Gastrocnemius medialis (tissue), 4 donors: ENCODE data around the gene GRM8. TPM values are rescaled to one million over a fixed set of nuclear protein-coding genes. Genes with fewer than 3 reads are reported as not detected.

ENCODE experiments used
- ATAC-seq, 2 donors: fragments of 150-250 bp; one replicate each; pipeline ENCODE4 v1.9.1; 2016
- DNase-seq, 2 donors: peaks; one replicate each; pipeline ENCODE4 v3.0.0-alpha.2; 2019
- H3K27ac ChIP-seq, 4 donors: fragments of 200-600 bp; sonication (generic); 1 replicate in 1 of 4; 2 replicates in 3 of 4; pipeline ENCODE4 v1.5.1; 2016 to 2018; ENCODE audit warnings: mild to moderate bottlenecking in 2 of 4, moderate library complexity in 1 of 4
- H3K27me3 ChIP-seq, 3 donors: fragments of 200-600 bp; sonication (generic) in 2 of 3; 1 replicate in 1 of 3; 2 replicates in 2 of 3; pipeline versions ENCODE4 v1.5.1 to v1.6.0; 2016 to 2019; ENCODE audit warnings: mild to moderate bottlenecking in 1 of 3, moderate library complexity in 1 of 3
- H3K36me3 ChIP-seq, 2 donors: fragments of 200-600 bp; sonication (generic) in 1 of 2; one replicate each; pipeline ENCODE4 v1.5.1; 2017 to 2018
- H3K4me1 ChIP-seq, 2 donors: fragments of 200-600 bp; sonication (generic) in 1 of 2; one replicate each; pipeline ENCODE4 v1.5.1; 2016 to 2017; ENCODE audit warnings: mild to moderate bottlenecking in 2 of 2
- H3K4me3 ChIP-seq, 4 donors: fragments of 200-600 bp; sonication (generic) in 3 of 4; 1 replicate in 1 of 4; 2 replicates in 3 of 4; pipeline ENCODE4 v1.5.1; 2016 to 2019; ENCODE audit warnings: mild to moderate bottlenecking in 2 of 4
- H3K9me3 ChIP-seq, 3 donors: fragments of 200-600 bp; sonication (generic) in 2 of 3; 1 replicate in 1 of 3; 2 replicates in 2 of 3; pipeline ENCODE4 v1.5.1; 2016 to 2019
- POLR2A ChIP-seq, 2 donors: fragments of 450-650 bp; IDR thresholded peaks; one replicate each; pipeline ENCODE4 v1.6.1; 2017; ENCODE audit warnings: antibody characterized with exemption in 2 of 2, mild to moderate bottlenecking in 2 of 2, moderate library complexity in 2 of 2
- in situ Hi-C, 4 donors: fragments of 200-750 bp; cut with MboI; loops; one replicate each; pipeline versions ENCODE4 v1.15.0 to v1.8.0; 2017; ENCODE audit warnings: low sequenced_read_pairs in 4 of 4
- intact Hi-C: fragments of 100-400 bp; cut with DNase I; formaldehyde crosslinking; loops from one replicate; pipeline ENCODE4 v1.15.1; 2023; ENCODE audit warnings: low total_unique reads
- total RNA-seq, 4 donors: library from RNA; depleted of rRNA; stranded (reverse); fragments of >200 nt; gene quantifications; one replicate each; pipeline versions ENCODE4 v1.1.0 to v1.2.3, GENCODE V29; 2016
- TF ChIP-seq, protein P1 (sequence below), 5 experiments: fragments of 450-650 bp in 3 of 5; fragments of 200-600 bp in 2 of 5; sonication (generic) in 2 of 5; IDR thresholded peaks in 4 of 5; conservative IDR thresholded peaks in 1 of 5; 1 replicate in 4 of 5; 2 replicates in 1 of 5; pipeline ENCODE4 v1.5.1; 2016 to 2019; ENCODE audit warnings: antibody characterized with exemption in 5 of 5, mild to moderate bottlenecking in 3 of 5, moderate library complexity in 3 of 5

The GRM8 gene
- total RNA-seq, 4 donors from 2014 or later = not detected

DNA sequence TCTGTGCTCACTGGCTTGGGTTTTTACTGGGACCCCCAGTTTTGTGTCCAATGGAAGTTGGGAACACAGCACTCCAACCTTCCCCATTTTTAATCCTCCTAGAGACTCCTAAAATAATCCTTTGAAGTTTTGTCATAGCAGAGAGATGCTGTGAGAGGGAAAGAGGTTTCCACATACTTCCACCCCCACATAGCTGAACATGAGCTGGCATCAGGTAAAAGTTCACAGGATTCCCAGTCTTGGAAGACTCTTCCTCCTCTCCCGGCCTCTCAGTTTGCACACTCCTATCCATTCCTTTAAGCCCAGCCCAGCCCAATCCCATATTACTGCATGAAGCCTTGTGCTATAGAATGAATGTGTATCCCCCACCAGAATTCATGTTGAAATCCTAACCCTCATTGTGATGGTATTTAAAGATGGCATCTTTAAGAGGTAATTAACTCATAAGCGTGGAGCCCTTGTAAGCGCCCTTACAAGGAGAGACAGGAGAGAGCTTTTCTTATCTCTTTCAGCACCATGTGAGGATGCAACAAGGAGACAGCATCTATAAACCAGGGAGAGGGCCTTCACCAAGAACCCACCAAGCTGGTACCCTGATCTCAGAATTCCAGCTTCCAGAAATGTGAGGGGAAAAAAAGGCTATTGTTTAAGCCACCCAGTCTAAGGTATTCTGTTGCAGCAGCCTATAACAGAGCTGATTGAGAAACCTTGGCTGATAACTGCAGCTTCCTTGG lies 22.4 kb downstream of the GRM8 start:
- H3K36me3 ChIP-seq = no peaks in the 10 kb centered on the region
- DNase-seq (no peak), ATAC-seq (no peak)
- H3K4me1 ChIP-seq = no peaks in the 10 kb centered on the region
- no peaks in the 10 kb centered on the region for H3K9me3 ChIP-seq
- no peak overlapping the region for H3K4me3 ChIP-seq
- in situ Hi-C loops = no loop called here
- H3K27me3 ChIP-seq = peaks cover 0 to 6% (median 0%) of the 10 kb centered on the region in 3 donors
- TF ChIP-seq, protein P1, sequence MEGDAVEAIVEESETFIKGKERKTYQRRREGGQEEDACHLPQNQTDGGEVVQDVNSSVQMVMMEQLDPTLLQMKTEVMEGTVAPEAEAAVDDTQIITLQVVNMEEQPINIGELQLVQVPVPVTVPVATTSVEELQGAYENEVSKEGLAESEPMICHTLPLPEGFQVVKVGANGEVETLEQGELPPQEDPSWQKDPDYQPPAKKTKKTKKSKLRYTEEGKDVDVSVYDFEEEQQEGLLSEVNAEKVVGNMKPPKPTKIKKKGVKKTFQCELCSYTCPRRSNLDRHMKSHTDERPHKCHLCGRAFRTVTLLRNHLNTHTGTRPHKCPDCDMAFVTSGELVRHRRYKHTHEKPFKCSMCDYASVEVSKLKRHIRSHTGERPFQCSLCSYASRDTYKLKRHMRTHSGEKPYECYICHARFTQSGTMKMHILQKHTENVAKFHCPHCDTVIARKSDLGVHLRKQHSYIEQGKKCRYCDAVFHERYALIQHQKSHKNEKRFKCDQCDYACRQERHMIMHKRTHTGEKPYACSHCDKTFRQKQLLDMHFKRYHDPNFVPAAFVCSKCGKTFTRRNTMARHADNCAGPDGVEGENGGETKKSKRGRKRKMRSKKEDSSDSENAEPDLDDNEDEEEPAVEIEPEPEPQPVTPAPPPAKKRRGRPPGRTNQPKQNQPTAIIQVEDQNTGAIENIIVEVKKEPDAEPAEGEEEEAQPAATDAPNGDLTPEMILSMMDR (IDR thresholded peaks at IDR 0.05 in 4 of 5, conservative IDR thresholded peaks at IDR 0.05 in 1 of 5) = no peak
- TF ChIP-seq POLR2A (IDR thresholded peaks at IDR 0.05) = no peak
- no peak overlapping the region for H3K27ac ChIP-seq
- intact Hi-C loops = no loop called here

DNA sequence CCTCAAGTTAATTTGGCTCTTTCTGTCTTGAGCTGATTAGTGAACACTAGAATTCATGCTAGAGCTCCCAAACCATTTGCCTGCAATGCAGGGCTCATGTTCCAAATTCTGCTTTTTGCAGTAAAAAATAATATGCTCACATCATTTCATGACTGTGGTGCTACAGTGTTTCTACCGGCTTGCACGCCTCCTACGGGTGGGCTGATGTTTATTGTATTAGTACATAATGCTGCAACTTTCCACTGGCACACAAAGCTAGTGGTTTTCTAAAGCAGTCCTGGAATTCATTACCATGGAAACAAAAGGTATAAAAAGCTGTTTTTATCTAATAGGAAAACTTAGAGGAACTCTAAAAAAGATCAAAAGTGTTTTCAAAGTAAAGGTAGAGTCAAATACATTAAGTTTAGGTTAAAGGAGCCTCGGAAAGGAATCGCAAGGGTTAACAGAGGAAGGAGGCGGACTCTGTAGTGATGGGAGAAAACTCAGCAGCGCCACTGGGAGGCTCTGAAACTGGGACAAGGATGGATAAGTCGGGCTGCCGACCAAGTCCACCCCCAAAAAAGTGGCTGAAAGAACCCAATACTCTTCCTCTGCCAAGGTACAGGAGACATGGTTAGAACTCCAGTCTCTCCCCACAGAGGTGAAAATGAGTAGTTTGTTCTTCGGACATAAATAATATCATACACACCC lies 25.9 kb downstream of the GRM8 start:
- in situ Hi-C loops (no loop called here), intact Hi-C loops (no loop called here)
- Histone ChIP-seq H3K27ac (no peak overlapping the region), H3K27me3 (peaks cover 0 to 12% (median 2%) of the 10 kb centered on the region in 3 donors), H3K4me3 (no peak overlapping the region), H3K4me1 (no peaks in the 10 kb centered on the region), H3K9me3 (no peaks in the 10 kb centered on the region), H3K36me3 (no peaks in the 10 kb centered on the region)
- no peak for DNase-seq
- no peak for TF ChIP-seq POLR2A (IDR thresholded peaks at IDR 0.05)
- TF ChIP-seq, protein P1 (IDR thresholded peaks at IDR 0.05 in 4 of 5, conservative IDR thresholded peaks at IDR 0.05 in 1 of 5) = no peak
- no peak for ATAC-seq

DNA sequence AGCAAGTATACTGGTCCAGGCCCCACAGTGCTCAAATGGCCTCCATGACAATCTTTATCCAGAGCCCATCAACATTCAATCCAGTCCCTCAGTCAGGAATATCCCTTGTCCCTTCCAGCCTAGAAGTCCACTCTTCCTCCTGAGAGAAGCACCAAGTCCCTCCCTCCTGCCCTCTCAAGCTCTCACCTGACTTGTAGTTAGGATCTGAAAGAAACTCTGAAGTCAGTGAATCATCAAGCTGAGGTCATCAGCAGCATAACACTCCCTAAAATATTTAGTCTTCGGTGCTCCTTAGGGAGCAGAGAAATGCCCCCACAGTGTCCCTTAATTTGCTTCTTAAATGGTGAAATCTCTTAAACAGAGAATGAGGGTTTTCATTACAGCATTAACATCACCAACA lies 31.0 kb downstream of the GRM8 start:
- Histone ChIP-seq H3K9me3 (no peaks in the 10 kb centered on the region), H3K36me3 (no peaks in the 10 kb centered on the region), H3K4me3 (no peak overlapping the region), H3K4me1 (no peaks in the 10 kb centered on the region), H3K27ac (no peak overlapping the region), H3K27me3 (peaks cover 0 to 8% (median 2%) of the 10 kb centered on the region in 3 donors)
- in situ Hi-C loops (no loop called here), intact Hi-C loops (no loop called here)
- ATAC-seq (no peak), DNase-seq (no peak)
- no peak for TF ChIP-seq POLR2A (IDR thresholded peaks at IDR 0.05)
- TF ChIP-seq, protein P1 (IDR thresholded peaks at IDR 0.05 in 4 of 5, conservative IDR thresholded peaks at IDR 0.05 in 1 of 5) = no peak

DNA sequence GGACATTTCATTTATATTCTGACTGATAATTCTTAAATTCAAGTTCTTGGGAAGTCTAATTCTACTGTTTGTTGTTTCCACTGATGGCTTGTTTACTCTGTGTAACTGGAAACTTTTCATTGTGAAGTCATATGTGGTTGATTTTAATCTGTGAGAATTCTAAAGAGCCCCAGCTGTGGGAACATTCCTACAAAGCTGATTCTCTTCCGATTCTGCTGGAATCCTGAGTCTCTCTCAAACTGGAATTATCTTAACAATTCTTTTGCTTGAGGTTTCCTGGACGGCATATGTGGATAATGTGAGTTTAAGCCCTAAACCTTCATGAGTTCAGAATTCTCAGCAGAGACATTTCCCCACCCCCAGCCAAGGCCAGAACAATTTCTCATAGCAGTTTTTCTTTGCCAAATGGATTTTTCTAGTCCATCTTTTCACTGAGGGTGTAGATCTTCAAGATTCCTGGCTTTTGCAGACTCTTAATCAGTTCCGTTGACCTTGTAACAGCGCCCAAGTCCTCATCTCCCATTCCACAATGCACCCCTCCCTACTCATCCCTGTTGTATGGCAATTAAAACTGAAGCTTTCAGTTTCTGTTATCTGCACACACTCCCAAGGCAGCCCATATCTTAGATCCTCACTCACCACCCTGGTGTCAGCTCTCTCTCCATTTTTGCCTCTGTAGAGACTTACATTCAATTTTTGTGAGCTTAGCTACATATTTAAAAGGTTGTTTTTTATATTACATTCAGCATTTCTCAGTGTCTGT lies 37.6 kb downstream of the GRM8 start:
- Histone ChIP-seq H3K36me3 (no peaks in the 10 kb centered on the region), H3K4me3 (no peak overlapping the region), H3K4me1 (no peaks in the 10 kb centered on the region), H3K27me3 (no peaks in the 10 kb centered on the region), H3K9me3 (no peaks in the 10 kb centered on the region), H3K27ac (no peak overlapping the region)
- TF ChIP-seq POLR2A (IDR thresholded peaks at IDR 0.05) = no peak
- TF ChIP-seq, protein P1 (IDR thresholded peaks at IDR 0.05 in 4 of 5, conservative IDR thresholded peaks at IDR 0.05 in 1 of 5) = no peak
- DNase-seq (no peak), ATAC-seq (no peak)
- in situ Hi-C loops = no loop called here
- intact Hi-C loops = no loop called here
